ES-I3 (cell line): ENCODE data around the gene SYT2.

Experiments
- H3K36me3 ChIP-seq: 2 replicates; pipeline ENCODE4 v1.6.1; 2013; ENCODE audit warnings: mild to moderate bottlenecking, low read length, control low read depth, moderate library complexity; ENCODE audit not compliant: insufficient read depth
- H3K4me1 ChIP-seq: 2 replicates; pipeline ENCODE4 v1.6.1; 2013; ENCODE audit warnings: mild to moderate bottlenecking, control low read depth, low read length; ENCODE audit not compliant: insufficient read depth
- H3K9ac ChIP-seq: 2 replicates; pipeline ENCODE4 v1.6.1; 2013; ENCODE audit warnings: low read depth, mild to moderate bottlenecking, low read length, moderate library complexity
- H3K9me3 ChIP-seq: 2 replicates; pipeline ENCODE4 v1.6.1; 2013; ENCODE audit warnings: mild to moderate bottlenecking, low read length, moderate library complexity; ENCODE audit not compliant: control insufficient read depth, insufficient read depth

Gene SYT2

GRCh38 chr1:202679406-202680177 lies 30.7 kb downstream of the SYT2 start:
- Histone ChIP-seq H3K36me3 (no peaks in the 10 kb centered on the region), H3K4me1 (no peaks in the 10 kb centered on the region), H3K9me3 (0 out of 2 replicates have a peak, but pooled peaks cover 5% of the 10 kb centered on the region), H3K9ac (no peak overlapping the region)

GRCh38 chr1:202677433-202677832 lies 32.8 kb downstream of the SYT2 start:
- Histone ChIP-seq H3K4me1 (no peaks in the 10 kb centered on the region), H3K36me3 (no peaks in the 10 kb centered on the region), H3K9ac (no peak overlapping the region), H3K9me3 (0 out of 2 replicates have a peak, but pooled peaks cover 5% of the 10 kb centered on the region)

DNA sequence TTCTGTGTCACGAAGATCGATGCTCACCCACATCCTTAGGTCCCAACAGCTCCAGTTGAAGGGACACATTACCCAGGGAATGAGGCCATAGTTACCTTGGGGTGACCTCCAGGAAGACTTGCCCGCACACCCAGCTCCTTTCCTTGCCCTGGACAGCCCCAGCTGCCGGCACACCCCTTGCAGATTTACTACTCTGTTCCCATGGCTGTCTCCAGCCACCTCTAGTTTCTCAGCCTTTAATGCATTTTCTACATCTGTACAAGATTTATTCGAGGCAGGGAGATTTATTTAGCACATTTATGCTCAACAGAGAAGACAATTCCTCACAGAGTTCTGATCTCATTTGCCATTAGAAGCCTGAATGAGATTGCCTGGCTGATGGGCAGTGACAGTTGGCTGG lies 36.7 kb downstream of the SYT2 start:
- Histone ChIP-seq H3K36me3 (no peaks in the 10 kb centered on the region), H3K4me1 (no peaks in the 10 kb centered on the region; the same call in 1 of the 2 replicates), H3K9ac (no peak overlapping the region), H3K9me3 (0 out of 2 replicates have a peak, but pooled peaks cover 5% of the 10 kb centered on the region)

- Histone ChIP-seq H3K4me1 (no peaks in the 10 kb centered on the region; the same call in 1 of the 2 replicates), H3K9me3 (no peaks in the 10 kb centered on the region), H3K9ac (no peak overlapping the region), H3K36me3 (no peaks in the 10 kb centered on the region)
These were observed 38.9 kb downstream of the SYT2 start for GRCh38 chr1:202671399-202671798.

DNA sequence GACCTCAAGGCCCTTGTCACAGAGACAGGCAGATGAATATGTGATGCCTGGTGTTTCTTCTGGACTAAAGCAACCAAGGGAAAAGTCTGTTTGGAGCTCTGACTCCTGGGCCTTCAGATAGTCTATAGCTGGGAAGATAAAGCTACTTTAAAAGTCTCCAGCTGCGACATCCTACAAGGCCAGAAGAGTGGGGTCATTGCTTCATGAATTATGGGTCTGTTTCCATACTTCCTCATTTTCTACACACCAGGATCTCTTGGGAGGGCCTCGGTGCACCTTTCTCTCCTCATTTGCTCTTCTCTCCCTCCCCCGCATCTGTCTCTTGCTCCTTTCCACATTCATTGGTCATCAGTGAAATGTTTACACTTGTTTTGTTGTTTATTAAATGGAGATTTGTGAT lies 44.8 kb downstream of the SYT2 start:
- no peak overlapping the region for H3K9ac ChIP-seq
- H3K4me1 ChIP-seq, result no peaks in the 10 kb centered on the region; the same call in 1 of the 2 replicates
- no peaks in the 10 kb centered on the region for H3K36me3 ChIP-seq
- no peaks in the 10 kb centered on the region for H3K9me3 ChIP-seq

DNA sequence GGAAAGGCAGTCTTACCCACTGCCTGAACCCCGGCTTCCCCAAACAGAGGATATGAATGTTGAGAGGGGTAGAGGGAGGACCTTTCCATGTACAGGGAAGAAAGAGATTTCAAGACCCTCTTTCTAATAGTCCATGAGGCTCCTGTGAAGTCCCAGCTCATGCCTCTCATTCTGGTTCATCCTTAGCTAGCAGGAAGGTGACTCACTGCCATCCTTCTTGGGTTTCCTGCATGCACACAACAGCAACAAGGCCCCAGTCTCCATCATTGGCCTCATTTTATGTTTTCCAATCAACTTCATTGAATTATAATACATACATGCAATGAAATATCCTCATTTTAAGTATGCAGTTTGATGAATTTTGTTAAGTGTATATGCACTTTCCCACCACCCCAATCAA lies 46.2 kb downstream of the SYT2 start:
- no peak overlapping the region for H3K9ac ChIP-seq
- no peaks in the 10 kb centered on the region for H3K9me3 ChIP-seq
- H3K36me3 ChIP-seq, result no peaks in the 10 kb centered on the region
- no peaks in the 10 kb centered on the region; the same call in 1 of the 2 replicates for H3K4me1 ChIP-seq

DNA sequence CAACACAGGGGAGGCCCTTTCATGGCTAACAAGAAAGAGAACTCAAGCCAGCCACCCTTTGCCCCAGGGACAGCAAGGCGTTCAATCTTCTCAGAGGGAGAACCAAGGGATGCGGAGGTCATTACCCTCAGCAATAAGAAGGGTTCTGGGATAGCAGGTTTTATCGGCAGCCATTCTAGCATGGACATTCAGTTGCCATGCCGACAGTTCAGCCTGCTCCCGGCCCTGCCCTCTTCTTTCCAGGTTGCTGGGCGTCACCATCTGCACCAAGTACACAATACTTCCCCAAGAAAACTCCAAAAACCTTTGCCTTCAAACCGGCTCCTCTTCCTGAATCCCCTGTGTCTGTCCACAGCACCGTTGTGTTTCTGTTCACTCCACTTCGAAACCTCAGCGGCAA lies 47.1 kb downstream of the SYT2 start:
- Histone ChIP-seq H3K9me3 (no peaks in the 10 kb centered on the region), H3K4me1 (no peaks in the 10 kb centered on the region; the same call in 1 of the 2 replicates), H3K9ac (no peak overlapping the region), H3K36me3 (no peaks in the 10 kb centered on the region)

GRCh38 chr1:202662081-202662480 lies 48.2 kb downstream of the SYT2 start:
- no peaks in the 10 kb centered on the region; the same call in 1 of the 2 replicates for H3K4me1 ChIP-seq
- no peaks in the 10 kb centered on the region for H3K36me3 ChIP-seq
- H3K9ac ChIP-seq, result no peak overlapping the region
- H3K9me3 ChIP-seq, result no peaks in the 10 kb centered on the region

DNA sequence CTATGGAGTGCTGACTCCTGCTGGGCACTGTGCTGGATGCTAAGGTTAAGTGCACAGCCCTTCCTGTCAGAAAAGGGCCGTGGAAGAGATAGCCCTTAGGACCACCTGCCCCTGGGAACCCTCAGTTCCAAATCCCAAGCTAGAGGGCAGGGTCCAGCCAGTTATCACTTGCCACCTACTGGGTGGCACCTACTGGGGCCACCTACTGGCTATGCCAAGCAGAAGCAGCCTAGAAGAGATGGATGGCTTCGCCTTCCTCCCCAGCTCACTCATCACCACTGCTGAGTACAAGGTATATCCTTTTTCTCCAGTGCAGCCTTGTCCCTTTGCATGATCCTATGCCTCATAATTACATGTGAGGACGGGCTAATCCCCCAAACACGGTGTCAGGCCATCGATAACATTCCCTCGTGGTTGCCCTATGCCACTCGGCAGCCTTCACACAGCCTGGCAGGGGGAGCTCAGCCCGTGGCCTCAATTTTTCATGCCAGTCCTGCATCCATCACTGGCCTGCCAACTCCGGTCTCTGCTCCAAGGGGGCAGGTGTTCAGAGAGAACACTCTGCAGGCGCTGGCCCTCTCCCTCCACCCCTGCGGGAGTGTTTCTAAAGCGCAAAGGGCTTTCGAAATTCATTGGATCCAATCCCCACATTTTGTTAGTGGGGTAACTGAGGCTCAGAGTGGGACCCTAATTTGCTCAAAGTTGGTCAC lies 49.0 kb downstream of the SYT2 start:
- Histone ChIP-seq H3K36me3 (no peaks in the 10 kb centered on the region), H3K9ac (no peak overlapping the region), H3K4me1 (no peaks in the 10 kb centered on the region; the same call in 1 of the 2 replicates), H3K9me3 (no peaks in the 10 kb centered on the region)

DNA sequence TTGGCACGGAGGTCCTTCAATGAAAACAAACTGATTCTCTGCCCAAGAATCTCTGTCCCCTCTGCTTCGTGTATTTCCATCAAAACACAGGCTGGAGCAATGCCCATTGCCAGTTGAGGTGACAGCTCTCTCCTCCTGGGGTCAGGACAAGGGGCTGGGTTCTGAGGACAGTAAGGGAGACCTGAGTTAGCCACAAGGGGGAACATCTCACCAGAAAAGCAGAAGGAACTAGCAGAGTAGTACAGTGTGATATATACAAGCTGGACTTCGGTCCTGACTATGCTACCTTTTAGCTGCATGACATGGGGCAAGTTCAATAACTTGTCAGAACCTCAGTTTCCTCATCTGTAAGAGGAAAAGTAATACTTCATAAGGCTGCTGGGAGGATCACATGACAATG lies 50.3 kb downstream of the SYT2 start:
- H3K9ac ChIP-seq, result no peak overlapping the region
- H3K9me3 ChIP-seq, result no peaks in the 10 kb centered on the region
- H3K36me3 ChIP-seq, result no peaks in the 10 kb centered on the region
- no peaks in the 10 kb centered on the region; the same call in 1 of the 2 replicates for H3K4me1 ChIP-seq

GRCh38 chr1:202659541-202659940 lies 50.7 kb downstream of the SYT2 start:
- no peaks in the 10 kb centered on the region for H3K36me3 ChIP-seq
- H3K4me1 ChIP-seq, result no peaks in the 10 kb centered on the region; the same call in 1 of the 2 replicates
- H3K9ac ChIP-seq, result no peak overlapping the region
- no peaks in the 10 kb centered on the region for H3K9me3 ChIP-seq

GRCh38 chr1:202658769-202659168 lies 51.5 kb downstream of the SYT2 start:
- H3K9me3 ChIP-seq, result no peaks in the 10 kb centered on the region
- H3K36me3 ChIP-seq, result no peaks in the 10 kb centered on the region
- no peaks in the 10 kb centered on the region; the same call in 1 of the 2 replicates for H3K4me1 ChIP-seq
- H3K9ac ChIP-seq, result no peak overlapping the region

GRCh38 chr1:202658251-202658759 lies 51.9 kb downstream of the SYT2 start:
- Histone ChIP-seq H3K36me3 (no peaks in the 10 kb centered on the region), H3K9me3 (no peaks in the 10 kb centered on the region), H3K4me1 (no peaks in the 10 kb centered on the region), H3K9ac (no peak overlapping the region)

DNA sequence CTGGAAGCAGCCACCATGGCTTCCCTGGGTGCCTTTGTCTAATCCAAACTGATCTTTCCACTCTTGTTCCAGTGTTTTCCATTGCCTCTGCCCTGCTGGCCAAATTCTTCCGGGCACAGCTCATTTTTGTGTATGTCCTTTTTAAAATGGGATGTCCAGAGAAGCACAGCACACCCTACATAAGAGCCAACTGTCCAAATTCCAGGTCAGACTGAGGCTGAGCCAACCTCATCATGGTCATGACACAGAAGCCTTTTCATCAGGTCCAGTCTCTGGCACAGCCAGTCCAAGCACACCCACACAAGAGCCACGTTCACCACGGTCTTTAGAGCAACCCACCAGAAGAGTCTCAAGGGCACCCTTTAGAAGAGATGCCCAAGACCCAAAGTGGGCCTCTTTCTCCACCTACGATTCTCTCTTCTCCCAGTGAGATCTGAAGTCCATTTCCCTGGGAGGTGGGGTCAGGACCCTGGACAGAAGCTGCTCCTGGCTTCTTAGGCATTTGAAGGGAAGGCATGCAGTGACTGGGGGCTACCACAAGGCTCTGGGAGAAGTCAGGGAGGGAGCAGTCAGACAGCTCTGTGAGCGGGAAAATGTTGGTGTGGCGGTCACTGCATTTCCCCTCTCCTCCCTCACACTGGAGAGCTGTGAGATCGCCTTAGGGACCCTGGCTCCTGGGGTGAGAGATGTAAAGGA lies 53.2 kb downstream of the SYT2 start:
- Histone ChIP-seq H3K4me1 (no peaks in the 10 kb centered on the region), H3K36me3 (no peaks in the 10 kb centered on the region), H3K9me3 (no peaks in the 10 kb centered on the region), H3K9ac (no peak overlapping the region)
